RWPE1 (cell line): ENCODE measurements around the gene IFNA8.
A peak's percentile ranks its signal among the peaks of the same experiment; 100 is the strongest.

ENCODE experiments used
- CTCF ChIA-PET: fragments of 350-600 bp; sonication (Branson Sonifier 250); formaldehyde crosslinking; extraction: SDS; loops from one replicate; lab custom pipeline; 2021; lab: Yijun Ruan, JAX
- POLR2A ChIA-PET: fragments of 400-600 bp; formaldehyde crosslinking; extraction: SDS; loops from one replicate; lab custom pipeline; 2020; ENCODE audit warnings: antibody characterized with exemption; ENCODE audit not compliant: low non-redundant PET; lab: Yijun Ruan, JAX
- DNase-seq: peaks from one replicate; pipeline ENCODE4 v3.0.0; 2012; ENCODE audit warnings: low spot score
- H3K27ac ChIP-seq: fragments of 450-650 bp; 2 replicates; pipeline ENCODE4 v1.5.1; 2017
- CTCF ChIP-seq: fragments of 450-650 bp; conservative IDR thresholded peaks from 2 replicates; pipeline ENCODE4 v1.5.1; 2017; ENCODE audit warnings: low read depth, mild to moderate bottlenecking

IFNA8 gene

DNA sequence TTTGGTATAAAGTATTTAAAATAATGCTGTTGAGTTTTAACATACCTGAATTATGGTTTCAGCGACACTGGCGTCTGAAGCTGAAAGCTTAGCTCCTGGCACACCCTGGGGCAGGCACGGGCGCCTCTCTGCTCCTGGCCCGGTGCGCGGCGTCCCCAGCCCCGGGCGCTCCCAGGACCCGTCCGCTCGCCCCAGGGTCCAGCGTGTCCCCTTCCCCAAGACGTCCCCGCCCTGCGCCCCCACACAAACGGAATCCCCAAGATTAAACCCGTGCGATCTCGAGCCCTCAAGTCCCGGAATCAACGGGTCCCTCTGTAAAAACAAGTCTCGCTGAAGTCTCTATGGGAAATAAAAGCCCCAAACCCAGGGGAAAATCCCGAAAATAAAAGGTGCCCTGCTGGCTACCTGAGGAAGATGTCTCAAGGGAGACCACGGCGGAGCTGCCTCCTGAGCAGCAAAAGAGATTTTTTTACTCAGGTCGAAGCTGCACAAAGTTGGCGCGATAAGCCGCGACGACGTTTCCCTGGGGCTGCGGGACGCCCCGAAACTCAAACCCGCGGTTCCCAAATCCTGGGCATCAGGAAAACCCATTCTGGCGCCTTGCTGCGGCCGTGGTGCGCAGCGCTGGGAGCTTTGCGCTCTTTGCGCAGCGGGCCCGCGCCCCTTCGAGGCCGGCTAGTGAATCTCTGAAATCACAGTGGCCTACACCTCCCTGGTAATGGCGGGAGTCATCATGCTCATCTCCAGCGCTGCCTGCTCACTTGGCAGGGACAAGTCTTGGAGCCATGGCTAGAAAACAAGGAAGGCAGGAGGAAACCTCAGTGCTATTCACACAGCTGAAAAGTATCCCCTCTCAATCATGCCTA lies 6.3 kb upstream of the IFNA8 start:
- TF ChIP-seq CTCF, result peak; percentile 42
- CTCF ChIA-PET, result interaction anchor here (0.9 kb wide), 2 partner anchors 24 to 32 kb away, joined by 4 to 6 read pairs; no protein-coding TSS in a partner anchor
- H3K27ac ChIP-seq, result no peak overlapping the region
- DNase-seq, result no peak
- POLR2A ChIA-PET, result no interaction called here

DNA sequence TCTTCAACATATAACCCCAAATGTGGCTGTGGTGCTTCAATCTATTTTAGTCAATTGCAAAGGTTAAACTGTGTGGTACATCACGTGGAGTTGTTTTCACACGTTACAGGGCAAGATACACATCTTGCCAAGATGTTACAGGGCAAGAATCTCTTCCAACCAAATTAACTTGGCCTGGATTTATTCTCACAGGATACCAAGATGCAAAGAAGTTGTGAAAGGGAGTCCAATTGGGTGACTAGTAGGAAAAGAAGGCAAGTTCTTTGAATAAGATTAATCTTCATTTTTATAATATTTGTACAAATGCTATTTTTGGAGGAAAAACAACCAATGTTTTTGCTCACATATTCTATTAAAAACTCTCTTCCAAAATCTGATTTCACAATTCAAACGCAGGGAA lies 4.8 kb upstream of the IFNA8 start:
- DNase-seq, result no peak
- CTCF ChIA-PET, result no interaction called here

GRCh38 chr9:21412107-21412506 lies 3.2 kb downstream of the IFNA8 start:
- H3K27ac ChIP-seq, result no peak overlapping the region
- DNase-seq, result no peak
- ChIA-PET CTCF (no interaction called here), POLR2A (no interaction called here)
- TF ChIP-seq CTCF, result no peak

More for the DNA sequence above, 4.8 kb upstream of the IFNA8 start:
- no peak overlapping the region for H3K27ac ChIP-seq
- POLR2A ChIA-PET, result no interaction called here
- TF ChIP-seq CTCF, result no peak

- ChIA-PET POLR2A (no interaction called here), CTCF (interaction anchor here (0.6 kb wide), 1 partner anchor 382 kb away, joined by 3 read pairs; no protein-coding TSS in a partner anchor)
- TF ChIP-seq CTCF, result no peak
- no peak for DNase-seq
- H3K27ac ChIP-seq, result no peak overlapping the region
These were observed 4.2 kb downstream of the IFNA8 start for GRCh38 chr9:21413151-21413550.

DNA sequence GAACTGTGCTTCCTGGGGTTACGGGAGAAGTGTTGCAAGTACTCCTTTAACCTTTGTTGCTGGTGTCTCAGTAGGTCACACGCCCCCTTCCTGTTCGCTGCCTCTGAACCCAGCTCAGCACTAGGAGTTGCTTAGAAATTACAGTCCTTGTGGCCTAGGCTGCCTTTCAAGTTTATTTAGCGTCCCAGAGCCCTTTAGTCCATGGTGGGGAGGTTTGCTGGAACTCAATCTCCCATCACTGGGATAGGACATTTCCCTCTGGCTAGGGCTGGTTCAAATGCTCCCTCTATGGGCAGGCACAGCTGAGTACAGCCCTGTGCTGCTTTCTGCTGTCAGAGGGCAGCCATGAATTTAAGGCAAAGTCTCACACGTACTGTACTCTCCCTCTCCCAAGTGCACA lies 4.7 kb downstream of the IFNA8 start:
- POLR2A ChIA-PET, result no interaction called here
- no peak for DNase-seq
- TF ChIP-seq CTCF, result no peak
- H3K27ac ChIP-seq, result no peak overlapping the region
- CTCF ChIA-PET, result interaction anchor here (0.6 kb wide), 1 partner anchor 382 kb away, joined by 3 read pairs; no protein-coding TSS in a partner anchor

DNA sequence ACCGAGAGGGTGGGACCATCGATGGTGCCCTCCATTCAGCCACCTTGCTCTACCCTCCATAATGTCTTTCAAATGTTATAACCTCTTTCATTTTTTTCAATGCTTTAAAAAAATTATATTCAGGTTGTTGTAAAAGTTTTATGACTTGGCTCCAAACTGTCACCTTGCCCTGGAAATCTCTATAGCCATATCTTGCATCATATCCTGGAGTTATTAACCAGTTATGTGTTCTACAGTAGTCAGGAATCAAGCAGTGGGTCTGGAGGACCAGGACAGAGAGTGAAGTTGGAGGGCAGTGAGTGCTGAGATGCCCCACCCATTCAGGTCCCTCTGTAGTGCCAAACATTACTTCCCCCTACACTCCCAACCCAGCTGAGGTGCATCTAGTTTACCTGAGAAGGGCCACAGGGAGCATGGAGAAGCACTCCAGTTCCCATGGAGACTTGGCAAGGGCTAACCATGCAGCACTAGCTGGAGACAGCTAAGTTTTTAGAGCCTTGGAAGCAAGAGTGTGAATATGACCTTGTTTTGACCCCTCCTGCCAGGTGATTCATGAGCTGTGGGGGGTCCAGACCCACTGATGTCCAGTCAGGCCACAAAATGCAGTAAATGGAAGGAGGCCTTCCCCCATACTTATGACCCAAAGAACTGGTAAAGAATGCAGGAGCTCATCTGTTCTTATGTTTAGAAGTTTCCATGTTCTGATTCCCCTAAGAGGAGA lies 5.5 kb downstream of the IFNA8 start:
- H3K27ac ChIP-seq, result no peak overlapping the region
- no peak for TF ChIP-seq CTCF
- CTCF ChIA-PET, result no interaction called here
- POLR2A ChIA-PET, result no interaction called here
- no peak for DNase-seq
